B cell (primary cell): Measurements from ENCODE around the gene ZNRD2.

Experiments
- CTCF ChIP-seq: fragments of 200-600 bp; IDR thresholded peaks from one replicate; pipeline ENCODE4 v1.8.0; 2022; ENCODE audit warnings: antibody characterized with exemption, mild to moderate bottlenecking
- EZH2 ChIP-seq: IDR thresholded peaks from 2 replicates; pipeline ENCODE4 v1.6.1; 2012; ENCODE audit warnings: borderline replicate concordance, low read depth, mild to moderate bottlenecking, moderate library complexity, low read length; ENCODE audit not compliant: insufficient read depth, poor library complexity, severe bottlenecking

GRCh38 chr11:65555693-65556231 is 14.5 kb upstream of the ZNRD2 start:
- TF ChIP-seq EZH2 (no peak), CTCF (no peak)
